GM18508 (cell line): Measurements from ENCODE around the gene DSPP.
"Not testable (repeated sequence)": the region's sequence is repeated elsewhere in the genome, so short reads cannot be mapped to it uniquely, and the experiment has no call there.

Source experiments
- ATAC-seq: cut with Tn5 transposase; IDR thresholded peaks from one replicate; pipeline ENCODE4 v1.9.1; 2021; ENCODE audit warnings: moderate number of reproducible peaks; ENCODE audit not compliant: insufficient read depth, unreplicated experiment

Gene DSPP

DNA sequence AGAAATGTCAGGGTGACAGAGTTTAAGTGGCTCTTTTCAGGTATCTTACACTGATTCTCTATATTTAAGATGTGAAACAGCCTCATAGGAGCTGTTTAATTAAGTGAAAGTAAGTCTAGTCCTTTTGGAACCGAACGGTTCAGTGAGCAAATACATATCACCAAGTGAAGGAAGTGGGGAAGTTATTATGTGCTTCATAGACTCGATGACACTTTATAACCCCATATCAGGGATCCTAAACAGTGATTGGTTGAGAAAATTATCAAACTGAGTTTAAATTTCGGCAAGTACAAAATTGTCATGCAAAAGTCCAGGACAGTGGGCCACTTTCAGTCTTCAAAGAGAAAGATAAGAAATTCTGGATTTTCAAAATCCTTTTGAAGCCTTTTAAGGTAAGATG is at the start of gene DSPP:
Gene DSPP (plus strand): TSS at position 301 of the 400 bp plus-strand sequence. CDS start 2,380 bp downstream, outside the sequence.
- ATAC-seq = no peak

DNA sequence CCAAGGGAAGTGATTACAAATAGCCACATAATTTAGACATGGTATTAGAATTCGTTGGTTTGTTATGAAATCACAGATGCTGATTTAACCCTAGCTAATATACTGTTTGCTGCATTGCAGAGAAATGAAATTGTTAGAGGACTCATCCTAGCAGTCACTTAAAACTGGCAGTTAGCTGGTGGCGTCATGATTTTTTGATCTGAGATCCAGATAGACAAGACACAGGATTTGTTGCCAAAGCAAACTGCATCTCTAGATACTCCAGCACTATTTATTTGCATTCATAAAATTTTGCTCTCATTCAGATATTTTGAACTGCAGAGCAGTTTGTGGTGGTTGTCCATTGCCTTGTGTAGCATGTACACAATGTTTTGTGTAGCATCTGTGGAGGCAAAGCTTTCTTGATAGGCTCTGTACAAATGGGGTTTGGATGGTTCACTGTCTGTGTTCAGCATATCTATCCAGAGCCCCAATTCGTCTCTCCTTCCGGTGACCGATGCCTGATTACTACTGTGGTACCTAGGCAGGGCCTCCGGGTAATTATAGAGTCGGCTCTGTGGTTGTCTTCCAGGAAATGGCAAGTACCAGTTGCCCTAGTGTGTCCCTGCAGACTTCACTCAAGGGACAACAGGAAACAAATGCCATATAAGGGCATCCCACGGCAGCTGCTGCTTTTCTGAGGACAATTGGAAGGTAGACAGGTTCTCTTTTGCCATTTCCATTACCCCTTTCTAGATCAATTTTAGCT is 49.1 kb upstream of the DSPP start:
- peak; percentile 99 for ATAC-seq

DNA sequence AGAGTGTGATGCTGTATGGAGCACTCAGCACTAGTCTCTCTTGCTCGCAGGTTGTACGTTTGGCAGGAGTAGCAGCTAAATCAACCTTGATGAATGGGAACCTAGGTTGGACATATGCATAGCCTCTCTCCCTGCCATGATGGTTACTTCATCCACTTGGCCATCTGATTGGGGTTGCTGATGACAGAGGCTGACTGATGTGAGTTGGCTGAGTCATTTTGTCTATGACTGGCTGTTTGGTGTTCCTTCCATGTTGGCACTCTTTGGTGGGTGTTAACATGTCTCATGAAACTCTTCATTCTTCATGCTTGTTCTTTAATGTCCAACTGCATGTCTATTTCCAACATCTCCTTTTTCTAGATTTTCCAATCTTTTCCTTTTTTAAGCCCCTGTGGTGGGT is 47.5 kb upstream of the DSPP start:
- no peak for ATAC-seq

DNA sequence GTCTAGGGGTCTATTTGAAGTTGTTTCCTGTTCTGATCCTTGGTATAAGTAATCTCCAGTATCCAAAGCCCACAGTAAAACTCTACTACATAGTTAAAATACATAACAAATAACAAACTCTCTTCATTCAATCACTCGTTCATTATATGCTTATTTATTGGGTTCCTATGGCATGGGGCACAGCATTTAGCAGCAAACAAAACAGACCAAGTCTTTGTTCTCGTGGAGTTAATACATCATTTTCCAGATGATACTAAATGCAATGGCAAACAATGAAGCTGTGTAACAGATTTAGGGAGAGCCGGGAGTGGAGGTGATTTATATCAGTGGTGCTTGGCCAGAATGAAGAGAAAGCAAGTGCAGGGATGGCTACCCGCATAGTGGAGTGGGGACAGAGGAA is 42.6 kb upstream of the DSPP start:
- ATAC-seq = no peak

DNA sequence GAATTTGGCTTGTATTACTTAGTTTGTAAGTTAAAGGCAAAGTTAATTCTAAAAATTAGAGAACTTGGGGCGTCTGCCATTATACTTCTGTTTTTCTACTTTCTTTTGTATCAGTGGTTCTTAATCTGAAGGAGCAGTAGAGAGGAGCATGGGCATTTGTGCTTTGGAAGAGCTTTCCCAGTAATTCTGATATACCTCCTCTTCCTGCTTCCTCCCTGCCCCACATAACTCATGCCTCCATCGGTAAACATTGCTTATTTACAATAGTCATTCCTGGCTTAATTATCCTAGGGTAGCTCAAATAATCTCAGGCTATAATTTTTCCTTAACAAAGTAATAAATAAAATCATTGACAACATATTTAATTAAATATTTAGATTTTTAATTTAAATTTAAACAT is 42.1 kb upstream of the DSPP start:
- no peak for ATAC-seq

DNA sequence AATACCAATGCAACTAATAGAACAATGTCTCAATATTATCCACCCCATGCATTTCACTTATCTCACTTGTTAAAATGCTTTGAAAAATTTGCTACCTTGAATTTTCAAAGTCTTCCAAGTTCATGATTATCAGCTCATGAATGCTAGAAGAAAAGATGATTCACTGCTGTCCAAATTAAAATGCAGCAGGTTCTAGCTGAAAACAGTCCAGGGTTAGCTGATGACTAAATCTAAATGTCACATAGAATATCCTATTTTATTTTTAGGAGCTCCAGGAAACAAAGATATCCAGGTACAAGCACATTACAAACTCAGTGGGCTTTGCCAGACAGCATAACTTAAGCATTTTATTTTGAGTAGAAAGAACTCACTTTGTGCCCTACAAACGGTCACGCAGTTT is 41.1 kb upstream of the DSPP start:
- ATAC-seq = no peak

DNA sequence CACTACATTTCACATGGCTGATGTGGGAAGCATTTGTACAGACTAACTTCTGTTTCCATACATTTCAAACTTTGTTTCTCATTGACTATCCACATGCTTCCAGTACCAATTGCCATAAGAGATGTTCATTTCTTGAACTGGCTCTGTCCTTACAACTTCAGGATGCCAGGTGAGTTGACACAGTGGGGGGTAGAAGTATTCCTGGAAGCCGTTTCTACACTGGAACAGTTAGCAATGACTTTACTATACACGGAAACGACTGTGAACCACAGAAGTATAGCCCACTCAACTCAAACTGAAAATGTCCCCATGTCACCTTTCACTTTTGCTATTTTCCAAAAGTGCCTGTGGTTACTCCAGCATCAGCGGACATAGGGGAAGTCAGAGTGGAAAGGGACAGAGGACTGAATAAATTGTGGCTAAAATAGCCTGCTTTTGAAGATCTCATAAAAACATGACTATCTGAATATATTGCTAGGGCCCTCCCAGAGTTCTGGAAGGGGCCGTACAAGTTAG is 38.0 kb upstream of the DSPP start:
- no peak for ATAC-seq

DNA sequence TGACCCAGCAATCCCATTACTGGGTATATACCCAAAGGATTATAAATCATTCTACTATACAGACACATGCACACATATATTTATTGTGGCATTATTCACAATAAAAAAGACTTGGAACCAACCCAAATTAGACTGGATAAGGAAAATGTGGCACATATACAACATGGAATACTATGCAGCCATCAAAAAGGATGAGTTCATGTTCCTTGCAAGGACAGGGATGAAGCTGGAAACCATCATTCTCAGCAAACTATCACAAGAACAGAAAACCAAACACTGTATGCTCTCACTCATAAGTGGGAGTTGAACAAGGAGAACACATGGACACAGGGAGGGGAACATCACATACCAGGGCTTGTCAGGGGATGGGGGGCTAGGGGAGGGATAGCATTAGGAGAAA is 34.0 kb upstream of the DSPP start:
- ATAC-seq = not testable (repeated sequence)

DNA sequence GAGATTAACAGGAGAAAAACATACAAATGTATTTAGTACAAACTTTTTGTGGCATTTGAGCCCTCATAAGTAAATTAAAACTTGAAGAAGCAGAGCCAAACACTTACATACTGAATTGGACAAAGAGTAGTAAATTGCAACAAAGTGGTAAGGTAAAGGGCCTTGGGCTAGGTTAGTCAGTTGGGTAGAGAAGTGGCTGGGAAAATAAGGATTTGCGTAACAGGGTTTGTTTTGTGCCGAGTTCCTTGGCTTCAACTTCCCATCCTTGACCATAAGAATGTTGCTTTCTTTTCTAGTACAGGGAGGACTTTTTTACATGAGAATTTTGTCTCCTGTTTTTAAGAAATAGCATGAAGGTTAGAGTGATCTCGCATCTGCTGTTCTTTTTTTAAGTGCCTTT is 33.3 kb upstream of the DSPP start:
- no peak for ATAC-seq

DNA sequence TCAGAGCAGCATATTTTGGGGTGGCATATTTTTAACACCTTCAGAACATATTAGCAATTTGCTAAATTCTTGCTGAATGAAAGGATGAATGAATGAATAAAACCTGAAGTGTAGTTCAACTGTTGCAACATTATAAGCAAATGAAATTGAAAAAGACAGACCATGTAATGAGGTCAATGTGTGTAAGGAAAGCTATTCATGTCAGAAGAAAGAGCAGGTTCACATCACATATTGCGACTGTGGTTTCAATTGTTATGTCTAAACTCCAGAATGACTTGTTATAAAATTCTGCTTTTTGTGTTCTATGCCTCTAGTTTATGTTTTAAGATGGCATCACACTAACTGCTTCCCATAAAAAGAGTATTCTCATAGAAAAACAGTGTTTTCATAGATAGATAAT is 32.9 kb upstream of the DSPP start:
- no peak for ATAC-seq

DNA sequence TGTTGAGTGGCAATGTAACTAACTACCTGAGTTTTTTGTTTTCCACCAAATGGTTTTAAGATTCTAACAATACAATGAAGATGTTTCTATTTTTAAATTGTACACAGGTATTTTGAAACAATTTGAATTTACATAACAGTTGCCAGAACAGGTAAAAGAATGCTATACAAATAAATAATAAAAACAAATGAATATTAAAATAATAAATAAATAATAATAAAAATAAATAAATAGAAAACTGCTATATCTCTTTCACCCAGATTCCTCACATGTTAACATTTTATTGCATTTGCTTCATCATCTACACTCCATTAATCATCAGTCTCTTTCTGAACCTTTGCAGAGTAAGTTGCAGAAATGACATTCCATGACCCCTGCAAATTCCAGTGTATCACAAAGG is 32.3 kb upstream of the DSPP start:
- ATAC-seq = no peak

DNA sequence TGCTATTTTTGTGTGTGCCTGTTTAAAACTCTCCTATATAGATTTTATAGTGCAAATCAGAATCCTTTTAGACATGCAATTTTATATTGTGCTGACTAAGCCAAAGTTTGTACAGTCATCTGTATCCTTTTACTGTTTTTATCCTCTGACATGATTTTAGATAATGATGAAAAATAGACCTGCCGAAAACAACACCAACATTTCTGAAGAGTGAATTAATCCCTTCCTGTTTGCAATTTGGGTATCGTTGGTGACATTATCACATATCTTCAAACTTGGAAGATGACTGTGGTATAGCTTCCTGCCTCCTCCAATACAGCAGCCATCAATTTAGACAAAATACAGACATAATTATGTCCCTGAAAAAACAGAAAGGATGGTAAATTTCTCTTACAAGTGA is 28.9 kb upstream of the DSPP start:
- ATAC-seq = no peak

DNA sequence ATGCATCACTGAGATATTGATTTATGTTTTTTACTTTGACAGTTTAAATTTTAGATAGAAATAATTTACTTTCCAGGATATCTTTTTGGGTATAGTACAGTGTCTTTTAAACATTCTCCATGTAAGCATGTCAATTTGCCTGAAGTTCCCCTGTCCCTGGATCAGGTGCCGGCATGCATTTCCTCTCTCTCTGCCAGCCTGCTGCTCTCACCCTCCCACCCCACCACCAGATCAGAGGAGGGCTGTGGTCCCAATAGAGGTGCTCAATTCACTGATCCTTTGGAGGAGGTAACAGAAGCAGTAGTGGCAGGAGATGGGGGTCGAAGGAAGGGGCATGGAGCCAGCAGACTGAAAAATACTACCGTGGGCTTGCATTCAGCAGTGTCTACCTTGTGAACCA is 28.3 kb upstream of the DSPP start:
- no peak for ATAC-seq

DNA sequence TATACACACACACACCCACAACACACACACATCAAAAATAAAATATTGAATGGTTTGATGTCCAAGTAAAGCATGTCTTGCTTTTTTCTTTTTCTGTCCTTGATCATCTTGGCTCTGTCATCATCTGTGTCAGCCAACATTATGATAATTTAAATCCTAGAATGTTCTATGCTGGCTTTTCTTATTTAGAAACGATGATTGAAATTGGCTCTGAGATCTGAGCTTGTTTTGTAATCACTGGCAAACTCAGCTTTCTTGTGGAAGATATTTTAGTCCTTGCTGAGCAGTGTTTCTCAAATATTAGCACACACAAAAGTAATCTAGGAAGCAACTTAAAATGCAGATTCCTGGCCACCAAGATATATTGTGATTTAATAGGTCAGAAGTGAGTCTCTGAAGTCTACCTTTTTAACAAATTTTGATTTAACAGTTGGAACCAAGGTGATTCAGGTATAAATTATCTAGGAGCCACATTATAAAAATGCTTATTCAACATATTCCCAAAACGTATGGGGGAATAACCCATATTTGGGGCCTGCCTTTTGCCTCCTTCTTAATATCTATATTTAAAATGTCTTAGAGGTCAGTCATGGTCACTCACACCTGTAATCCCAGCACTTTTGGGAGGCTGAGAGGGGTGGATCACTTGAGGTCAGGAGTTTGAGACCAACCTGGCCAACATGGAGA is 24.0 kb upstream of the DSPP start:
- ATAC-seq = no peak

DNA sequence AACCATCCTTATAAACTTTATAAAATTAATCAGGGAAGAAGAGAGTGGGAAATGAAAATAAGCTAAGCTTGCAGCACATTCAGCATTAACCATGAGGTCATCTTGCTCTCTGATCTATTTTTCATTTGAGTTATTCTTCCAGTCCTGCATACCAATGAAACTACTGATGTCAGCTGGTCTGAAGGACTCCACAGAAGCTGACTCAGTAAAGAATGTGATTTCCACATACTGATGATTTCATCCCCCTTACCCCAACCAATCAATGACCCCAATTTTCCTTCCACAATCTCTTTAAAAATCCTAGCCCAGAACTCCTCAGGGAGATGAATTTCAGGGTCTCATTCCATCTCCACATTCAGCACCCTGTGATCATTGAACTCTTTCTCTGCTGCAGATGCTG is 18.8 kb upstream of the DSPP start:
- no peak for ATAC-seq

DNA sequence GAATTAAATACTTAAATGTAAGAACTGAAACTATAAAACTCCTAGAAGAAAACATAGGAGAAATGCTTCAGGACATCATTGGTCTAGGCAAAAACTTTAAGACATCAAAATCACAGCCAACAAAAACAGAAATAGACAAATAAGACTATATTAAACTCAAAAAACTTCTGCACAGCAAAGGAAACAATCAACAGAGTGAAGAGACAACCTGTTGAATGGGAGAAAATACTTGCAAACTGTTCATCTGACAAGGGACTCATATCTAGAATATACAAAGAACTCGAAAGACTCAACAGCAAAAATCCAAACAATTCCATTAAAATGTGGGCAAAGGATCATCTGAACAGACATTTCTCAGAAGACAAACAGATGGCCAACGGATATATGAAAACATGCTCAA is 16.2 kb upstream of the DSPP start:
- no peak for ATAC-seq

DNA sequence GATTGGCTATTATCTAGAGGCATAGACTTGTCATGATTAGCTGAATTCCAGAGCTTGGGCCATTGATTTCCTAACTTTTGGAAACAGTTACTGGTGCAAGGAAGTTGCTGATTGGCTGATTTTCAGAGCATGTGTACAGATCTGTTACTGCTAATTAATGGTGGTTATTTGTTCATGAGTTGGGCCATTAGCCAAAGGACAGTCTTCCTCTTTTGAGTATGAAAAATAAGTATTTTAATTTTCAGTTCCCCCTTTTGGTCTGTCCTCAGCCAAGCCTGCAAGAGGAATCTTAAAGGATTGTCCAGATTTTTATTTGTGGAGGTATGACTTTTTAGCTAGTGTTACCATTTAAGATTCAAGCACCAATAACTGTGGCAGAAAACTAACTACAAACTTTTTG is 7.0 kb upstream of the DSPP start:
- no peak for ATAC-seq

DNA sequence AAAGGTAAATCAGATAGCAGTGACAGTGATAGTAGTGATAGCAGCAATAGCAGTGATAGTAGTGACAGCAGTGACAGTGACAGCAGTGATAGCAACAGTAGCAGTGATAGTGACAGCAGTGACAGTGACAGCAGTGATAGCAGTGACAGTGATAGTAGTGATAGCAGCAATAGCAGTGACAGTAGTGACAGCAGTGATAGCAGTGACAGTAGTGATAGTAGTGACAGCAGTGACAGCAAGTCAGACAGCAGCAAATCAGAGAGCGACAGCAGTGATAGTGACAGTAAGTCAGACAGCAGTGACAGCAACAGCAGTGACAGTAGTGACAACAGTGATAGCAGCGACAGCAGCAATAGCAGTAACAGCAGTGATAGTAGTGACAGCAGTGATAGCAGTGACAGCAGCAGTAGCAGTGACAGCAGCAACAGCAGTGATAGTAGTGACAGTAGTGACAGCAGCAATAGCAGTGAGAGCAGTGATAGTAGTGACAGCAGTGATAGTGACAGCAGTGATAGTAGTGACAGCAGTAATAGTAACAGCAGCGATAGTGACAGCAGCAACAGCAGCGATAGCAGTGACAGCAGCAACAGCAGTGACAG is 6.1 kb downstream of the DSPP start:
- no peak for ATAC-seq

DNA sequence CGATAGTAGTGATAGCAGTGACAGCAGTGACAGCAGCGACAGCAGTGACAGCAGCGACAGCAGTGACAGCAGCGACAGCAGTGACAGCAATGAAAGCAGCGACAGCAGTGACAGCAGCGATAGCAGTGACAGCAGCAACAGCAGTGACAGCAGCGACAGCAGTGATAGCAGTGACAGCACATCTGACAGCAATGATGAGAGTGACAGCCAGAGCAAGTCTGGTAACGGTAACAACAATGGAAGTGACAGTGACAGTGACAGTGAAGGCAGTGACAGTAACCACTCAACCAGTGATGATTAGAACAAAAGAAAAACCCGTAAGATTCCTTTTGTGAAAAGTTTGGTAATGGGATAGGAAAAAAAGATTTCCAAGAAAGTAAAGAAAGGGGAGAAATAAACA is 7.9 kb downstream of the DSPP start:
- no peak for ATAC-seq

DNA sequence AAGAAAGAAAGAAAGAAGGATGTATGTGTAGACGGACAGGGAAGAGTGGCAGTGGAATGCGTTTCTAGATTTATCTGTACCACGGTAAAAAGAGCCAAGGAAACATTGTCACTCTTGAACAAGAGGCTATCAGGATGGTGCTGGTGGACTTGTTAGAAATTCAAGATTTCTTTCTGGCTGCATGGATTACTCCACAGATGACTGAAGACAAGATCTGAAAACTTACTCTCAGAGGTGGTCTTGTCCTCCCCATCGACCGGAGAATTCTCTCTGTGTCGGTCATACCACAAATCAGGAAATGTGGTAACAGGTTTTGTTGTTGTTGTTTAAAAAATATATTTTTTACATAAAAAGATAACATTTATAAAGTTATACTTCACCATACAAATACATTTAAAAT is 11.8 kb downstream of the DSPP start:
- ATAC-seq = no peak

DNA sequence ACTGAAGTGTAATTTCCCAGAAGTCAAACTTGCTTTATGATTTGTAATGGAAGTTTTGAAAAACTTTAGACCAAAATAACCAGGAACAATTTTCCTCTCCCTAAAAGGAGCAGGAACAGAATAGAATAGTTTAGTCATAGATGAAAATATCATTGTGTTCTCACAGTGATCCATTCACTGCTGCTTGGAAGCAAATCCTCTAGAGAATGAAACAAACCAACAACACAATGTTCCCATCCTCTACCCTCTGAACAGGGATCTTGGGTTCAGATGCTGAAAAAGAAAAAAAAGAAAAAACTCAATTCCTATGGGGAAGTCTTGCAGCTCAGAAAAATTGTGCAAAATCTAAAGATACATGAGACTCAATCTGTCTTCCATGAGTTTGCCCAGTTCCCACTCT is 12.2 kb downstream of the DSPP start:
- no peak for ATAC-seq

DNA sequence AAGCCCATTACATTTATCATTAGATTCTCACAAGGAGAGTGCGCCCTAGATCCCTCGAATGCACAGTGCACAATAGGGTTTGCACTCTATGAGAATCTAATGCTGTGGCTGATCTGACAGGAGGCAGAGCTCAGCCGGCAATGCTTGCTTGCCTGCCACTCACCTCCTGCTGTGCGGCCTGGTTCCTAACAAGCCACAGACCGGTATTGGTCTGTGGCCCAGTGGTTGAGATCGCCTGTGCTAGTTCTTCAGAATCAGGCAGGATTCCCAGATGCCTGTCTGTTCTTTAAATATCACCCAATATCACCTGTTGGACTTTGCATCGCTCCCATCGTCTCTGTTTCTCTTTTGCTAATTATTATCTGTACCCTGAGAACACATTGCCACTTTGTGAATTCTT is 14.0 kb downstream of the DSPP start:
- no peak for ATAC-seq
